Liver (tissue), 9 donors: ENCODE data around the gene DAGLB. TPM values are rescaled to one million over a fixed set of nuclear protein-coding genes. Genes with fewer than 3 reads are reported as not detected.

Experiments used
- DNase-seq: peaks from one replicate; pipeline ENCODE4 v3.0.0-alpha.2; 2017; ENCODE audit warnings: low spot score
- H3K27ac ChIP-seq, 2 donors: one replicate each; pipeline ENCODE4 v1.7.0; 2013; ENCODE audit warnings: inconsistent platforms in 2 of 2, low read length in 2 of 2, control low read depth in 1 of 2, low read depth in 1 of 2, mild to moderate bottlenecking in 1 of 2
- H3K27me3 ChIP-seq, 4 donors: one replicate each; pipeline versions ENCODE4 v1.6.1 to v1.7.0; 2013; ENCODE audit warnings: low read length in 3 of 4, inconsistent platforms in 1 of 4, mild to moderate bottlenecking in 1 of 4, moderate library complexity in 1 of 4; ENCODE audit not compliant: control insufficient read depth in 4 of 4, insufficient read depth in 4 of 4
- H3K36me3 ChIP-seq, 4 donors: one replicate each; pipeline versions ENCODE4 v1.6.1 to v1.7.0; 2013; ENCODE audit warnings: low read length in 3 of 4, mild to moderate bottlenecking in 3 of 4, low read depth in 1 of 4, moderate library complexity in 1 of 4; ENCODE audit not compliant: control insufficient read depth in 4 of 4, insufficient read depth in 3 of 4
- H3K4me1 ChIP-seq, 4 donors: one replicate each; pipeline versions ENCODE4 v1.6.1 to v1.7.0; 2013; ENCODE audit warnings: low read length in 3 of 4, mild to moderate bottlenecking in 3 of 4, moderate library complexity in 1 of 4; ENCODE audit not compliant: control insufficient read depth in 4 of 4, insufficient read depth in 4 of 4
- H3K4me3 ChIP-seq, 3 donors: one replicate each; pipeline versions ENCODE4 v1.6.1 to v1.7.0; 2013; ENCODE audit warnings: low read length in 3 of 3, control low read depth in 1 of 3, low read depth in 1 of 3, mild to moderate bottlenecking in 1 of 3
- H3K9ac ChIP-seq, 2 donors: one replicate each; pipeline ENCODE4 v1.7.0; 2013; ENCODE audit warnings: low read length in 2 of 2, mild to moderate bottlenecking in 2 of 2, moderate library complexity in 2 of 2, control low read depth in 1 of 2, low read depth in 1 of 2
- H3K9me3 ChIP-seq, 4 donors: one replicate each; pipeline versions ENCODE4 v1.6.1 to v1.7.0; 2013; ENCODE audit warnings: low read length in 3 of 4; ENCODE audit not compliant: control insufficient read depth in 4 of 4
- FOXA1 ChIP-seq: IDR thresholded peaks from 2 replicates; pipeline ENCODE4 v1.6.1; 2016; ENCODE audit warnings: antibody characterized with exemption
- FOXA2 ChIP-seq: IDR thresholded peaks from 2 replicates; pipeline ENCODE4 v1.6.1; 2016; ENCODE audit warnings: antibody characterized with exemption
- GABPA ChIP-seq, 2 donors: IDR thresholded peaks in 1 of 2; conservative IDR thresholded peaks in 1 of 2; 2 replicates each; pipeline ENCODE4 v1.6.1; 2016; ENCODE audit warnings: antibody characterized with exemption in 2 of 2, mild to moderate bottlenecking in 1 of 2, moderate library complexity in 1 of 2
- HNF4G ChIP-seq: IDR thresholded peaks from 2 replicates; pipeline ENCODE4 v1.6.1; 2016; ENCODE audit warnings: antibody characterized with exemption
- NR2F2 ChIP-seq: IDR thresholded peaks from 2 replicates; pipeline ENCODE4 v1.6.1; 2016; ENCODE audit warnings: antibody characterized with exemption
- RAD21 ChIP-seq, 2 donors: IDR thresholded peaks; 2 replicates each; pipeline ENCODE4 v1.6.1; 2016; ENCODE audit warnings: antibody characterized with exemption in 2 of 2, mild to moderate bottlenecking in 2 of 2
- RXRA ChIP-seq, 2 donors: IDR thresholded peaks; 2 replicates each; pipeline ENCODE4 v1.6.1; 2017 to 2018; ENCODE audit warnings: antibody characterized with exemption in 2 of 2, mild to moderate bottlenecking in 1 of 2
- SP1 ChIP-seq: IDR thresholded peaks from 2 replicates; pipeline ENCODE4 v1.6.1; 2018; ENCODE audit warnings: antibody characterized with exemption, mild to moderate bottlenecking
- TAF1 ChIP-seq: conservative IDR thresholded peaks from 2 replicates; pipeline ENCODE4 v1.6.1; 2016; ENCODE audit warnings: antibody characterized with exemption, mild to moderate bottlenecking
- YY1 ChIP-seq: IDR thresholded peaks from 2 replicates; pipeline ENCODE4 v1.6.1; 2016; ENCODE audit warnings: antibody characterized with exemption, mild to moderate bottlenecking
- WGBS: extraction: QIAGEN DNeasy Blood & Tissue Kit; methylation state at CpG from one replicate; pipeline ENCODE4 v1.1.7; 2013; 5-methylcytosine and 5-hydroxymethylcytosine counted together
- polyA plus RNA-seq, 2 donors: library from polyadenylated mRNA; stranded (reverse) in 1 of 2; unstranded in 1 of 2; fragments of 200-250 nt in 1 of 2; fragments of >200 nt in 1 of 2; fragmentation: Nextera tagmentation in 1 of 2; extraction: Ambion mirVana in 1 of 2; gene quantifications; one replicate each; pipeline versions ENCODE4 v1.2.1 to v1.2.3, GENCODE V29; 2013 to 2015
- total RNA-seq, 2 donors: library from RNA; depleted of rRNA; stranded (reverse); fragments of >200 nt; gene quantifications; one replicate each; pipeline ENCODE4 v1.2.3, GENCODE V29; 2014
- TF ChIP-seq, protein P1 (sequence below): IDR thresholded peaks from 2 replicates; pipeline ENCODE4 v1.6.1; 2016; ENCODE audit warnings: antibody characterized with exemption, mild to moderate bottlenecking
- TF ChIP-seq, protein P2 (sequence below): IDR thresholded peaks from 2 replicates; pipeline ENCODE4 v1.6.1; 2016; ENCODE audit warnings: antibody characterized with exemption
- TF ChIP-seq, protein P3 (sequence below): IDR thresholded peaks from 2 replicates; pipeline ENCODE4 v1.6.1; 2016; ENCODE audit warnings: antibody characterized with exemption
- TF ChIP-seq, protein P4 (sequence below): fragments of 150-350 bp; IDR thresholded peaks from 2 replicates; pipeline ENCODE4 v1.5.1; 2017; ENCODE audit warnings: improper control_type of control experiment, low read depth, low read length; ENCODE audit not compliant: missing input control
- TF ChIP-seq, protein P5 (sequence below): IDR thresholded peaks from 2 replicates; pipeline ENCODE4 v1.6.1; 2016; ENCODE audit warnings: antibody characterized with exemption
- donor health status: healthy.
- donor health status: healthy.
- donor health status: healthy.
- donor health status: healthy.
- donor health status: healthy.

DAGLB gene
- total and polyA plus RNA-seq, 4 donors: 4.9 to 10.7 (median 8.4) TPM

DNA sequence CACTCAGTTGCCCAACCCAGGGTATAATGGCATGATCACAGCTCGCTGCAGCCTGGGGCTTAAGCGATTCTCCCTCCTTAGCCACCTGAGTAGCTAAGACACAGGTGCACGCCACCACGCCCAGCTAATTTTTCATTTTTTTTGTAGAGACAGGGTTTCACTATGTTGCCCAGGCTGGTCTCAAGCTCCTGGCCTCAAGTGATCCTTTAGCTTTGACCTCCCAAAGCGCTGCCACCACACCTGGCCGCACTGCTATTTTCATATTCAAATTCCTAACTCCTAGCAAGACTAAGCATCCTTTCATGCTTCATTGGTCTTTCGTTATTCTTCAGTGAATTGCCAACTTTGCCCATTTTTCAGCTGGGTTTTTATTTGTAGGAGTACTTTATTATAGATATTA is 30.4 kb upstream of the DAGLB start:
- no peak overlapping the region for H3K4me3 ChIP-seq
- peaks cover 6 to 61% (median 42%) of the 10 kb centered on the region in 4 donors for H3K4me1 ChIP-seq
- H3K36me3 ChIP-seq: peaks cover 3 to 12% (median 10%) of the 10 kb centered on the region in 4 donors
- H3K9me3 ChIP-seq: no peaks in the 10 kb centered on the region
- WGBS: 94% methylated on average over 7 of the region's 7 CpGs
- no peak overlapping the region for H3K9ac ChIP-seq
- H3K27me3 ChIP-seq: no peaks in the 10 kb centered on the region
- no peak overlapping the region for H3K27ac ChIP-seq
- TF ChIP-seq FOXA2: no peak
- TF ChIP-seq YY1: no peak
- no peak for TF ChIP-seq GABPA (IDR thresholded peaks at IDR 0.05 in 1 of 2, conservative IDR thresholded peaks at IDR 0.05 in 1 of 2)
- TF ChIP-seq RAD21 (IDR thresholded peaks at IDR 0.05): no peak
- TF ChIP-seq SP1: no peak
- TF ChIP-seq RXRA (IDR thresholded peaks at IDR 0.05): no peak
- TF ChIP-seq, protein P1, sequence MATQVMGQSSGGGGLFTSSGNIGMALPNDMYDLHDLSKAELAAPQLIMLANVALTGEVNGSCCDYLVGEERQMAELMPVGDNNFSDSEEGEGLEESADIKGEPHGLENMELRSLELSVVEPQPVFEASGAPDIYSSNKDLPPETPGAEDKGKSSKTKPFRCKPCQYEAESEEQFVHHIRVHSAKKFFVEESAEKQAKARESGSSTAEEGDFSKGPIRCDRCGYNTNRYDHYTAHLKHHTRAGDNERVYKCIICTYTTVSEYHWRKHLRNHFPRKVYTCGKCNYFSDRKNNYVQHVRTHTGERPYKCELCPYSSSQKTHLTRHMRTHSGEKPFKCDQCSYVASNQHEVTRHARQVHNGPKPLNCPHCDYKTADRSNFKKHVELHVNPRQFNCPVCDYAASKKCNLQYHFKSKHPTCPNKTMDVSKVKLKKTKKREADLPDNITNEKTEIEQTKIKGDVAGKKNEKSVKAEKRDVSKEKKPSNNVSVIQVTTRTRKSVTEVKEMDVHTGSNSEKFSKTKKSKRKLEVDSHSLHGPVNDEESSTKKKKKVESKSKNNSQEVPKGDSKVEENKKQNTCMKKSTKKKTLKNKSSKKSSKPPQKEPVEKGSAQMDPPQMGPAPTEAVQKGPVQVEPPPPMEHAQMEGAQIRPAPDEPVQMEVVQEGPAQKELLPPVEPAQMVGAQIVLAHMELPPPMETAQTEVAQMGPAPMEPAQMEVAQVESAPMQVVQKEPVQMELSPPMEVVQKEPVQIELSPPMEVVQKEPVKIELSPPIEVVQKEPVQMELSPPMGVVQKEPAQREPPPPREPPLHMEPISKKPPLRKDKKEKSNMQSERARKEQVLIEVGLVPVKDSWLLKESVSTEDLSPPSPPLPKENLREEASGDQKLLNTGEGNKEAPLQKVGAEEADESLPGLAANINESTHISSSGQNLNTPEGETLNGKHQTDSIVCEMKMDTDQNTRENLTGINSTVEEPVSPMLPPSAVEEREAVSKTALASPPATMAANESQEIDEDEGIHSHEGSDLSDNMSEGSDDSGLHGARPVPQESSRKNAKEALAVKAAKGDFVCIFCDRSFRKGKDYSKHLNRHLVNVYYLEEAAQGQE: no peak
- TF ChIP-seq, protein P2, sequence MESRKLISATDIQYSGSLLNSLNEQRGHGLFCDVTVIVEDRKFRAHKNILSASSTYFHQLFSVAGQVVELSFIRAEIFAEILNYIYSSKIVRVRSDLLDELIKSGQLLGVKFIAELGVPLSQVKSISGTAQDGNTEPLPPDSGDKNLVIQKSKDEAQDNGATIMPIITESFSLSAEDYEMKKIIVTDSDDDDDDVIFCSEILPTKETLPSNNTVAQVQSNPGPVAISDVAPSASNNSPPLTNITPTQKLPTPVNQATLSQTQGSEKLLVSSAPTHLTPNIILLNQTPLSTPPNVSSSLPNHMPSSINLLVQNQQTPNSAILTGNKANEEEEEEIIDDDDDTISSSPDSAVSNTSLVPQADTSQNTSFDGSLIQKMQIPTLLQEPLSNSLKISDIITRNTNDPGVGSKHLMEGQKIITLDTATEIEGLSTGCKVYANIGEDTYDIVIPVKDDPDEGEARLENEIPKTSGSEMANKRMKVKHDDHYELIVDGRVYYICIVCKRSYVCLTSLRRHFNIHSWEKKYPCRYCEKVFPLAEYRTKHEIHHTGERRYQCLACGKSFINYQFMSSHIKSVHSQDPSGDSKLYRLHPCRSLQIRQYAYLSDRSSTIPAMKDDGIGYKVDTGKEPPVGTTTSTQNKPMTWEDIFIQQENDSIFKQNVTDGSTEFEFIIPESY: no peak
- DNase-seq: no peak

DNA sequence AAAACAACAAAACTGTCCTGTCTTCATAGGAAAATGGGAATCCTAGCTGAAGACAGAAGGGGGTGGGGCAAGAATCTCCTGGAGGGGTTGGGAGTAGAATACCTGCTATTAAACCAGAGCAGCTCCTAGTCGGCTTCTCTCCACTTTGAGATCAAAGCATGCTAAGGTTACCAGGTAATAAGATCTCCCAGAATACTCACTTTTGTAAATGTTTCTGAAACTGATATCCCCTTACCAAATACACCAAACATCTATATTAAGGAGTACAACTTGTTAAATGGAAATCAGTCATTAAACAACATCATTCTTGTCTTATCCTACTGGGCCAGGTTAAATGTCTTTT is 29.5 kb upstream of the DAGLB start:
- Histone ChIP-seq H3K9me3 (no peaks in the 10 kb centered on the region), H3K9ac (no peak overlapping the region), H3K27ac (no peak overlapping the region), H3K36me3 (peaks cover 6 to 21% (median 18%) of the 10 kb centered on the region in 4 donors), H3K27me3 (no peaks in the 10 kb centered on the region), H3K4me3 (no peak overlapping the region), H3K4me1 (peaks cover 6 to 57% (median 38%) of the 10 kb centered on the region in 4 donors)
- no peak for DNase-seq
- TF ChIP-seq, protein P3, sequence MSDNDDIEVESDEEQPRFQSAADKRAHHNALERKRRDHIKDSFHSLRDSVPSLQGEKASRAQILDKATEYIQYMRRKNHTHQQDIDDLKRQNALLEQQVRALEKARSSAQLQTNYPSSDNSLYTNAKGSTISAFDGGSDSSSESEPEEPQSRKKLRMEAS: no peak
- TF ChIP-seq, protein P4, sequence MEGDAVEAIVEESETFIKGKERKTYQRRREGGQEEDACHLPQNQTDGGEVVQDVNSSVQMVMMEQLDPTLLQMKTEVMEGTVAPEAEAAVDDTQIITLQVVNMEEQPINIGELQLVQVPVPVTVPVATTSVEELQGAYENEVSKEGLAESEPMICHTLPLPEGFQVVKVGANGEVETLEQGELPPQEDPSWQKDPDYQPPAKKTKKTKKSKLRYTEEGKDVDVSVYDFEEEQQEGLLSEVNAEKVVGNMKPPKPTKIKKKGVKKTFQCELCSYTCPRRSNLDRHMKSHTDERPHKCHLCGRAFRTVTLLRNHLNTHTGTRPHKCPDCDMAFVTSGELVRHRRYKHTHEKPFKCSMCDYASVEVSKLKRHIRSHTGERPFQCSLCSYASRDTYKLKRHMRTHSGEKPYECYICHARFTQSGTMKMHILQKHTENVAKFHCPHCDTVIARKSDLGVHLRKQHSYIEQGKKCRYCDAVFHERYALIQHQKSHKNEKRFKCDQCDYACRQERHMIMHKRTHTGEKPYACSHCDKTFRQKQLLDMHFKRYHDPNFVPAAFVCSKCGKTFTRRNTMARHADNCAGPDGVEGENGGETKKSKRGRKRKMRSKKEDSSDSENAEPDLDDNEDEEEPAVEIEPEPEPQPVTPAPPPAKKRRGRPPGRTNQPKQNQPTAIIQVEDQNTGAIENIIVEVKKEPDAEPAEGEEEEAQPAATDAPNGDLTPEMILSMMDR: no peak
- TF ChIP-seq HNF4G (no peak), RXRA (IDR thresholded peaks at IDR 0.05) (no peak), NR2F2 (no peak), FOXA1 (no peak), GABPA (IDR thresholded peaks at IDR 0.05 in 1 of 2, conservative IDR thresholded peaks at IDR 0.05 in 1 of 2) (no peak), TAF1 (no peak), FOXA2 (no peak), YY1 (no peak)
- TF ChIP-seq, protein P2: no peak
- TF ChIP-seq, protein P5, sequence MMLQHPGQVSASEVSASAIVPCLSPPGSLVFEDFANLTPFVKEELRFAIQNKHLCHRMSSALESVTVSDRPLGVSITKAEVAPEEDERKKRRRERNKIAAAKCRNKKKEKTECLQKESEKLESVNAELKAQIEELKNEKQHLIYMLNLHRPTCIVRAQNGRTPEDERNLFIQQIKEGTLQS: no peak
- 62% methylated on average over 1 of the region's 1 CpG for WGBS
